HG03097 (cell line): ENCODE data around the gene HOXD1.

ENCODE experiments used
- ATAC-seq: cut with Tn5 transposase; IDR thresholded peaks from one replicate; pipeline ENCODE4 v1.9.1; 2021; ENCODE audit not compliant: unreplicated experiment, low FRiP score

HOXD1 gene

GRCh38 chr2:176178757-176179295 is 9.6 kb upstream of the HOXD1 start:
- ATAC-seq, result no peak

GRCh38 chr2:176181551-176181950 is 6.9 kb upstream of the HOXD1 start:
- no peak for ATAC-seq

GRCh38 chr2:176182671-176183070 is 5.8 kb upstream of the HOXD1 start:
- ATAC-seq, result no peak

GRCh38 chr2:176184749-176185148 is 3.7 kb upstream of the HOXD1 start:
- ATAC-seq, result no peak

GRCh38 chr2:176186024-176186423 is 2.4 kb upstream of the HOXD1 start:
- no peak for ATAC-seq

- no peak for ATAC-seq
Observed at GRCh38 chr2:176187200-176187898, 1.1 kb upstream of the HOXD1 start.

- no peak for ATAC-seq
Observed at GRCh38 chr2:176188774-176189680, 559 bp downstream of the HOXD1 start.

- no peak for ATAC-seq
Observed at GRCh38 chr2:176189681-176190641, 1.5 kb downstream of the HOXD1 start.

- ATAC-seq, result no peak
Observed at GRCh38 chr2:176192351-176192750, 3.9 kb downstream of the HOXD1 start.

- no peak for ATAC-seq
Observed at GRCh38 chr2:176193048-176193447, 4.6 kb downstream of the HOXD1 start.

- ATAC-seq, result no peak
Observed at GRCh38 chr2:176199902-176200301, 11.4 kb downstream of the HOXD1 start.

- no peak for ATAC-seq
Observed at GRCh38 chr2:176200971-176201370, 12.5 kb downstream of the HOXD1 start.

GRCh38 chr2:176202491-176202890 is 14.0 kb downstream of the HOXD1 start:
- no peak for ATAC-seq

GRCh38 chr2:176205126-176205525 is 16.7 kb downstream of the HOXD1 start:
- no peak for ATAC-seq

GRCh38 chr2:176206136-176206535 is 17.7 kb downstream of the HOXD1 start:
- no peak for ATAC-seq

GRCh38 chr2:176206682-176207081 is 18.2 kb downstream of the HOXD1 start:
- no peak for ATAC-seq

GRCh38 chr2:176211110-176211509 is 22.6 kb downstream of the HOXD1 start:
- no peak for ATAC-seq

- no peak for ATAC-seq
Observed at GRCh38 chr2:176212276-176212675, 23.8 kb downstream of the HOXD1 start.

- ATAC-seq, result no peak
Observed at GRCh38 chr2:176213406-176213805, 24.9 kb downstream of the HOXD1 start.

- ATAC-seq, result no peak
Observed at GRCh38 chr2:176227874-176228273, 39.4 kb downstream of the HOXD1 start.
